H1 (cell line): ENCODE data around the gene CST11. TPM values are rescaled to one million over a fixed set of nuclear protein-coding genes. Genes with fewer than 3 reads are reported as not detected.

Source experiments
- CTCF ChIA-PET: fragments of 300-600 bp; sonication (Branson Sonifier 250); formaldehyde crosslinking; loops from one replicate; lab custom pipeline; 2021; ENCODE audit not compliant: partially characterized antibody; lab: Charles Lee
- POLR2A ChIA-PET: fragments of 300-600 bp; sonication (Branson Sonifier 250); formaldehyde crosslinking; loops from one replicate; lab custom pipeline; 2021; ENCODE audit warnings: inconsistent platforms; ENCODE audit not compliant: partially characterized antibody; lab: Charles Lee
- DNase-seq, 2 experiments: peaks; one replicate each; pipeline versions ENCODE4 v3.0.0 to v3.0.0-alpha.2; 2010 to 2022; ENCODE audit warnings: low spot score in 2 of 2, low read depth in 1 of 2, mixed read lengths in 1 of 2
- FAIRE-seq: peaks from 2 replicates; lab custom pipeline; 2011; peaks lifted over from hg19 to GRCh38; lab: Jason Lieb, UNC
- H2AFZ ChIP-seq: 2 replicates; pipeline ENCODE4 v1.8.1; 2012; ENCODE audit warnings: low read length, inconsistent platforms
- H2AK5ac ChIP-seq: 2 replicates; pipeline ENCODE4 v1.6.1; 2013; ENCODE audit warnings: low read depth, low read length
- H2BK120ac ChIP-seq: replicated peaks from 2 replicates; pipeline ENCODE3; 2013; ENCODE audit warnings: low read depth, low read length, inconsistent platforms
- H2BK12ac ChIP-seq: 2 replicates; pipeline ENCODE4 v1.6.1; 2013; ENCODE audit warnings: low read depth, low read length
- H2BK15ac ChIP-seq: 2 replicates; pipeline ENCODE4 v1.6.1; 2013; ENCODE audit warnings: low read length
- H2BK20ac ChIP-seq: 2 replicates; pipeline ENCODE4 v1.6.1; 2013; ENCODE audit warnings: low read length
- H2BK5ac ChIP-seq: 2 replicates; pipeline ENCODE4 v1.6.1; 2013; ENCODE audit warnings: low read depth, low read length
- H3K14ac ChIP-seq: 2 replicates; pipeline ENCODE4 v1.6.1; 2013; ENCODE audit warnings: inconsistent platforms; ENCODE audit not compliant: insufficient read length
- H3K18ac ChIP-seq: 2 replicates; pipeline ENCODE4 v1.6.1; 2013; ENCODE audit warnings: low read length; ENCODE audit errors: extremely low read depth
- H3K23ac ChIP-seq: 2 replicates; pipeline ENCODE4 v1.6.1; 2013; ENCODE audit warnings: inconsistent platforms; ENCODE audit not compliant: insufficient read length
- H3K23me2 ChIP-seq: 2 replicates; pipeline ENCODE4 v1.6.1; 2013; ENCODE audit warnings: low read depth, low read length
- H3K27ac ChIP-seq: 2 replicates; pipeline ENCODE4 v1.6.1; 2011; ENCODE audit warnings: low read depth, low read length, inconsistent platforms
- H3K27me3 ChIP-seq, 4 experiments: replicated peaks in 1 of 4; 1 replicate in 1 of 4; 2 replicates in 3 of 4; pipeline versions ENCODE4 v1.6.1 to v1.8.1; 2011 to 2013; ENCODE audit warnings: low read length in 3 of 4, mild to moderate bottlenecking in 3 of 4, inconsistent platforms in 2 of 4, mixed read lengths in 2 of 4, moderate library complexity in 1 of 4; ENCODE audit not compliant: control insufficient read depth in 3 of 4, insufficient read depth in 3 of 4; ENCODE audit errors: extremely low read depth in 1 of 4
- H3K36me3 ChIP-seq, 4 experiments: 2 replicates each; pipeline versions ENCODE4 v1.6.1 to v1.8.1; 2011 to 2013; ENCODE audit warnings: mild to moderate bottlenecking in 4 of 4, low read length in 3 of 4, moderate library complexity in 2 of 4, control low read depth in 1 of 4, inconsistent platforms in 1 of 4; ENCODE audit not compliant: insufficient read depth in 4 of 4, control insufficient read depth in 2 of 4
- H3K4ac ChIP-seq: replicated peaks from 2 replicates; pipeline ENCODE3; 2013; ENCODE audit warnings: low read length, low read depth, mixed read lengths, inconsistent platforms; ENCODE audit not compliant: insufficient read length
- H3K4me1 ChIP-seq, 4 experiments: replicated peaks in 1 of 4; 1 replicate in 1 of 4; 2 replicates in 3 of 4; pipeline versions ENCODE4 v1.6.1 to v1.8.1; 2011 to 2013; ENCODE audit warnings: low read length in 3 of 4, inconsistent platforms in 2 of 4, mixed read lengths in 1 of 4; ENCODE audit not compliant: insufficient read depth in 4 of 4, control insufficient read depth in 3 of 4
- H3K4me2 ChIP-seq, 2 experiments: 2 replicates each; pipeline versions ENCODE4 v1.6.1 to v1.8.1; 2011 to 2013; ENCODE audit warnings: low read depth in 2 of 2, low read length in 2 of 2, control low read depth in 1 of 2, inconsistent platforms in 1 of 2, mild to moderate bottlenecking in 1 of 2; ENCODE audit not compliant: insufficient read depth in 1 of 2
- H3K4me3 ChIP-seq, 4 experiments: fragments of 200-600, 300-600 bp in 1 of 4; sonication (generic), shearing (Covaris generic), sonication (Bioruptor Twin) in 1 of 4; 2 replicates each; pipeline versions ENCODE4 v1.5.1 to v1.8.1; 2011 to 2016; ENCODE audit warnings: low read length in 4 of 4, low read depth in 3 of 4, control low read depth in 2 of 4, inconsistent platforms in 2 of 4, mild to moderate bottlenecking in 2 of 4, mixed read lengths in 1 of 4, moderate library complexity in 1 of 4; ENCODE audit not compliant: insufficient read depth in 2 of 4; ENCODE audit errors: extremely low read depth in 1 of 4
- H3K56ac ChIP-seq: replicated peaks from 2 replicates; pipeline ENCODE3; 2013; ENCODE audit warnings: low read depth, mild to moderate bottlenecking, mixed read lengths, low read length, inconsistent platforms; ENCODE audit not compliant: insufficient read length
- H3K79me1 ChIP-seq: 2 replicates; pipeline ENCODE4 v1.6.1; 2013; ENCODE audit warnings: low read depth, low read length, control low read depth
- H3K79me2 ChIP-seq, 2 experiments: 2 replicates each; pipeline versions ENCODE4 v1.6.1 to v1.8.1; 2012 to 2013; ENCODE audit warnings: low read length in 2 of 2, mild to moderate bottlenecking in 2 of 2, inconsistent platforms in 1 of 2; ENCODE audit not compliant: insufficient read depth in 2 of 2, control insufficient read depth in 1 of 2
- H3K9ac ChIP-seq, 4 experiments: replicated peaks in 1 of 4; 1 replicate in 1 of 4; 2 replicates in 3 of 4; pipeline versions ENCODE4 v1.6.1 to v1.8.1; 2011 to 2013; ENCODE audit warnings: low read depth in 3 of 4, low read length in 3 of 4, control low read depth in 2 of 4, mild to moderate bottlenecking in 2 of 4, moderate library complexity in 2 of 4, inconsistent platforms in 1 of 4; ENCODE audit errors: extremely low read depth in 1 of 4
- H3K9me3 ChIP-seq, 2 experiments: 2 replicates each; pipeline versions ENCODE4 v1.6.1 to v1.8.1; 2012 to 2013; ENCODE audit warnings: mild to moderate bottlenecking in 2 of 2, moderate library complexity in 2 of 2, control low read depth in 1 of 2, inconsistent platforms in 1 of 2, low read depth in 1 of 2, low read length in 1 of 2, mixed read lengths in 1 of 2; ENCODE audit not compliant: insufficient read depth in 2 of 2
- H4K20me1 ChIP-seq, 2 experiments: replicated peaks in 1 of 2; 2 replicates each; pipeline versions ENCODE3 to v1.8.1; 2011 to 2013; ENCODE audit warnings: inconsistent platforms in 2 of 2, low read length in 2 of 2, mild to moderate bottlenecking in 1 of 2; ENCODE audit not compliant: insufficient read depth in 2 of 2, control insufficient read depth in 1 of 2
- H4K5ac ChIP-seq: 2 replicates; pipeline ENCODE4 v1.6.1; 2013; ENCODE audit warnings: low read length, low read depth, mixed read lengths, inconsistent platforms; ENCODE audit not compliant: insufficient read length
- H4K8ac ChIP-seq: 2 replicates; pipeline ENCODE4 v1.8.0; 2013; ENCODE audit warnings: mild to moderate bottlenecking, moderate library complexity, low read length, inconsistent platforms; ENCODE audit not compliant: insufficient read depth; ENCODE audit errors: extremely low read depth
- H4K91ac ChIP-seq: replicated peaks from 2 replicates; pipeline ENCODE3; 2013; ENCODE audit warnings: low read length, mixed read lengths, inconsistent platforms; ENCODE audit not compliant: insufficient read length
- ZNF274 ChIP-seq: IDR thresholded peaks from 2 replicates; pipeline ENCODE4 v1.7.0; 2012; ENCODE audit warnings: low read length, borderline replicate concordance; ENCODE audit errors: extremely low read depth
- WGBS, 2 experiments: shearing (Covaris generic) in 1 of 2; methylation state at CpG; one replicate each; pipeline versions ENCODE4 v1.1.6 to v1.1.7; 2013 to 2015; ENCODE audit warnings: low lambda C conversion rate in 2 of 2, mixed read lengths in 2 of 2, inconsistent platforms in 1 of 2, low coverage in 1 of 2, missing lambda C conversion rate in 1 of 2; ENCODE audit not compliant: insufficient replicate concordance in 2 of 2, insufficient coverage in 1 of 2, insufficient read length in 1 of 2; ENCODE audit errors: extremely low coverage in 1 of 2, missing lambda C conversion rate in 1 of 2; 5-methylcytosine and 5-hydroxymethylcytosine counted together
- polyA plus RNA-seq, 7 experiments: library from polyadenylated mRNA; depleted of rRNA in 3 of 7; stranded (reverse) in 5 of 7; unstranded in 2 of 7; fragments of >200 nt in 5 of 7; fragments of 200-250 nt in 2 of 7; gene quantifications; 1 replicate in 5 of 7; 2 replicates in 1 of 7; 4 replicates in 1 of 7; pipeline versions ENCODE4 v1.2.1 to v1.2.3, GENCODE V29; 2011 to 2013; ENCODE audit warnings: missing spikeins in 2 of 7, mixed read lengths in 2 of 7
- total RNA-seq: library from RNA; stranded (reverse); fragmentation: NEBNext Ultra II Directional; extraction: Animal tissue kit (Norgen Biotek cat#: 25700); gene quantifications from 2 replicates; pipeline ENCODE4 v1.2.1, GENCODE V29; 2021

The CST11 gene
- total and polyA plus RNA-seq, 2 of the 8 experiments (the other 6 are each of a cell fraction or from before 2014, with no cell fraction given) = 2.0 TPM; not detected in 1

DNA sequence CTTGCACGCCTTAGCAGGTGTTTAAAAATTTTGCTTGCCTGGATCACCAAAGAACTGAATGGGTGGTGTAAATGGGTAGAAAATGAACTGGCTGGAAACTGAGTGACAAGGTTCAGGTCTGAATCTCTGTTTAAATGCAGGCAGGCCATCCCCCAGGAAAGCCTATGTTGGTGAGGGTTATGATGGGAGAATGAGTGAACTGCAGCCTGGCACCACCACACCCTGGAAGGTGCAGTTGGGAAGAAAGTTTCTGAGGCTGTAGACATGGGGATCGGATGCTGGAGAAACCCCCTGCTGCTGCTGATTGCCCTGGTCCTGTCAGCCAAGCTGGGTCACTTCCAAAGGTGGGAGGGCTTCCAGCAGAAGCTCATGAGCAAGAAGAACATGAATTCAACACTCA is 12.7 kb downstream of the CST11 start:
- H3K23ac ChIP-seq = no peak overlapping the region
- no peaks in the 10 kb centered on the region for H3K36me3 ChIP-seq
- no peak overlapping the region for H4K8ac ChIP-seq
- no peak overlapping the region for H2BK15ac ChIP-seq
- ChIA-PET CTCF (interaction anchor here (8.2 to 18.9 kb wide), 2 partner anchors 145 to 166 kb away, joined by 99 to 328 read pairs; partner anchors contain the start of gene CST9), POLR2A (no interaction called here)
- no peak for FAIRE-seq
- no peak overlapping the region for H4K5ac ChIP-seq
- no peak overlapping the region for H2BK5ac ChIP-seq
- no peak for TF ChIP-seq ZNF274
- H3K79me1 ChIP-seq = no peaks in the 10 kb centered on the region
- H3K4me3 ChIP-seq = no peak overlapping the region
- no peaks in the 10 kb centered on the region for H3K79me2 ChIP-seq
- no peak overlapping the region for H2BK120ac ChIP-seq
- H3K4ac ChIP-seq = no peak overlapping the region
- no peak overlapping the region for H2BK20ac ChIP-seq
- no peak overlapping the region for H3K14ac ChIP-seq
- H2AFZ ChIP-seq = no peak overlapping the region
- no peak overlapping the region for H2AK5ac ChIP-seq
- no peak overlapping the region for H3K18ac ChIP-seq
- H3K23me2 ChIP-seq = peaks cover 2% of the 10 kb centered on the region; the same call in 1 of the 2 replicates
- no peaks in the 10 kb centered on the region for H3K27me3 ChIP-seq
- no peak overlapping the region for H3K56ac ChIP-seq
- DNase-seq = no peak
- H3K9me3 ChIP-seq = no peaks in the 10 kb centered on the region
- H4K91ac ChIP-seq = no peak overlapping the region
- no peaks in the 10 kb centered on the region for H4K20me1 ChIP-seq
- no peak overlapping the region for H3K27ac ChIP-seq
- no peaks in the 10 kb centered on the region; a peak in 1 of 7 replicates for H3K4me1 ChIP-seq
- H3K9ac ChIP-seq = no peak overlapping the region
- WGBS, 2 experiments = 82% methylated on average over 2 of the region's 2 CpGs; no CpG with 5 or more reads in 1 of the 2 experiments
- H3K4me2 ChIP-seq = no peak overlapping the region
- 0 out of 2 replicates have a peak overlapping the region, but pooled peaks have one; percentile 43 for H2BK12ac ChIP-seq
